ENCODE results near the gene MIF. TPM values are rescaled to one million over a fixed set of nuclear protein-coding genes. Genes with fewer than 3 reads are reported as not detected.

Gene MIF
- 1,003 TPM for polyA plus RNA-seq (2013, experiment 1 of 2)
- 1,057 TPM for polyA plus RNA-seq (2013, experiment 2 of 2)

- H3K9me3 ChIP-seq (ENCODE audit: insufficient read depth, low read depth, low read length) = peaks cover 11% of the 10 kb centered on the region; the same call in 1 of the 2 replicates
- H3K27ac ChIP-seq (ENCODE audit: low read depth, low read length) = peak within 1 kb of the TSS; percentile 100
- no peaks in the 10 kb centered on the region for H3K27me3 ChIP-seq (ENCODE audit: insufficient read depth, low read length)
- peak within 1 kb of the TSS; percentile 82 for H3K4me3 ChIP-seq (ENCODE audit: low read length)
- under 1% methylated on average over 72 of the region's 72 CpGs for WGBS
- H3K4me1 ChIP-seq (ENCODE audit: insufficient read depth, low read length) = peaks cover 24% of the 10 kb centered on the region
- H3K9ac ChIP-seq (ENCODE audit: low read depth, low read length) = peak within 1 kb of the TSS; percentile 92
- H3K36me3 ChIP-seq (ENCODE audit: insufficient read depth, low read length) = peaks cover 25% of the 10 kb centered on the region
These were observed at the start of gene MIF for GRCh38 chr22:23893945-23894709. TSS of gene MIF (plus strand) at chr22:23894383. CDS start at chr22:23894475, 92 bp downstream.

GRCh38 chr22:23844739-23845202 lies 49.4 kb upstream of the MIF start:
- H3K36me3 ChIP-seq (ENCODE audit: insufficient read depth, low read length) = no peaks in the 10 kb centered on the region
- no peak overlapping the region for H3K27ac ChIP-seq (ENCODE audit: low read depth, low read length)
- no peaks in the 10 kb centered on the region for H3K9me3 ChIP-seq (ENCODE audit: insufficient read depth, low read depth, low read length)
- H3K4me1 ChIP-seq (ENCODE audit: insufficient read depth, low read length) = peaks cover 14% of the 10 kb centered on the region
- H3K9ac ChIP-seq (ENCODE audit: low read depth, low read length) = no peak overlapping the region
- H3K27me3 ChIP-seq (ENCODE audit: insufficient read depth, low read length) = peaks cover 3% of the 10 kb centered on the region; the same call in 1 of the 2 replicates
- no peak overlapping the region for H3K4me3 ChIP-seq (ENCODE audit: low read length)
- 81% methylated on average over 8 of the region's 8 CpGs for WGBS

- H3K9me3 ChIP-seq (ENCODE audit: insufficient read depth, low read depth, low read length) = no peaks in the 10 kb centered on the region
- no peak overlapping the region for H3K27ac ChIP-seq (ENCODE audit: low read depth, low read length)
- peaks cover 14% of the 10 kb centered on the region for H3K4me1 ChIP-seq (ENCODE audit: insufficient read depth, low read length)
- peaks cover 4% of the 10 kb centered on the region; the same call in 1 of the 2 replicates for H3K27me3 ChIP-seq (ENCODE audit: insufficient read depth, low read length)
- no peak overlapping the region for H3K9ac ChIP-seq (ENCODE audit: low read depth, low read length)
- no peaks in the 10 kb centered on the region for H3K36me3 ChIP-seq (ENCODE audit: insufficient read depth, low read length)
- H3K4me3 ChIP-seq (ENCODE audit: low read length) = no peak overlapping the region
- WGBS = 76% methylated on average over 9 of the region's 9 CpGs
These were observed 48.7 kb upstream of the MIF start for GRCh38 chr22:23845265-23846080.

- Histone ChIP-seq H3K27me3 (ENCODE audit: insufficient read depth, low read length) (peaks cover 9% of the 10 kb centered on the region; the same call in 1 of the 2 replicates), H3K4me1 (ENCODE audit: insufficient read depth, low read length) (peaks cover 14% of the 10 kb centered on the region), H3K36me3 (ENCODE audit: insufficient read depth, low read length) (no peaks in the 10 kb centered on the region), H3K27ac (ENCODE audit: low read depth, low read length) (no peak overlapping the region), H3K9me3 (ENCODE audit: insufficient read depth, low read depth, low read length) (no peaks in the 10 kb centered on the region), H3K4me3 (ENCODE audit: low read length) (no peak overlapping the region), H3K9ac (ENCODE audit: low read depth, low read length) (no peak overlapping the region)
- WGBS = 82% methylated on average over 7 of the region's 7 CpGs
These were observed 48.1 kb upstream of the MIF start for GRCh38 chr22:23846081-23846469.

- no peak overlapping the region for H3K9ac ChIP-seq (ENCODE audit: low read depth, low read length)
- no peaks in the 10 kb centered on the region for H3K9me3 ChIP-seq (ENCODE audit: insufficient read depth, low read depth, low read length)
- no peak overlapping the region for H3K27ac ChIP-seq (ENCODE audit: low read depth, low read length)
- WGBS = 87% methylated on average over 18 of the region's 18 CpGs
- peaks cover 13% of the 10 kb centered on the region for H3K4me1 ChIP-seq (ENCODE audit: insufficient read depth, low read length)
- H3K27me3 ChIP-seq (ENCODE audit: insufficient read depth, low read length) = peaks cover 9% of the 10 kb centered on the region; the same call in 1 of the 2 replicates
- no peaks in the 10 kb centered on the region for H3K36me3 ChIP-seq (ENCODE audit: insufficient read depth, low read length)
- no peak overlapping the region for H3K4me3 ChIP-seq (ENCODE audit: low read length)
These were observed 46.8 kb upstream of the MIF start for GRCh38 chr22:23847310-23847920.

- Histone ChIP-seq H3K27ac (ENCODE audit: low read depth, low read length) (peak overlapping the region; percentile 45; the same call in 1 of the 2 replicates), H3K36me3 (ENCODE audit: insufficient read depth, low read length) (no peaks in the 10 kb centered on the region), H3K9me3 (ENCODE audit: insufficient read depth, low read depth, low read length) (no peaks in the 10 kb centered on the region), H3K4me3 (ENCODE audit: low read length) (no peak overlapping the region), H3K27me3 (ENCODE audit: insufficient read depth, low read length) (peaks cover 9% of the 10 kb centered on the region; the same call in 1 of the 2 replicates), H3K9ac (ENCODE audit: low read depth, low read length) (no peak overlapping the region), H3K4me1 (ENCODE audit: insufficient read depth, low read length) (peaks cover 10% of the 10 kb centered on the region)
- WGBS = 52% methylated on average over 24 of the region's 24 CpGs
These were observed 46.0 kb upstream of the MIF start for GRCh38 chr22:23847991-23848864.

GRCh38 chr22:23849009-23850006 lies 44.9 kb upstream of the MIF start:
- H3K36me3 ChIP-seq (ENCODE audit: insufficient read depth, low read length) = no peaks in the 10 kb centered on the region
- H3K9me3 ChIP-seq (ENCODE audit: insufficient read depth, low read depth, low read length) = no peaks in the 10 kb centered on the region
- 29% methylated on average over 61 of the region's 62 CpGs for WGBS
- peaks cover 9% of the 10 kb centered on the region; the same call in 1 of the 2 replicates for H3K27me3 ChIP-seq (ENCODE audit: insufficient read depth, low read length)
- no peak overlapping the region for H3K27ac ChIP-seq (ENCODE audit: low read depth, low read length)
- peaks cover 10% of the 10 kb centered on the region for H3K4me1 ChIP-seq (ENCODE audit: insufficient read depth, low read length)
- no peak overlapping the region for H3K4me3 ChIP-seq (ENCODE audit: low read length)
- H3K9ac ChIP-seq (ENCODE audit: low read depth, low read length) = peak overlapping the region; percentile 43

- no peak overlapping the region for H3K9ac ChIP-seq (ENCODE audit: low read depth, low read length)
- no peaks in the 10 kb centered on the region for H3K9me3 ChIP-seq (ENCODE audit: insufficient read depth, low read depth, low read length)
- H3K4me1 ChIP-seq (ENCODE audit: insufficient read depth, low read length) = peaks cover 10% of the 10 kb centered on the region
- no peaks in the 10 kb centered on the region for H3K36me3 ChIP-seq (ENCODE audit: insufficient read depth, low read length)
- 94% methylated on average over 16 of the region's 16 CpGs for WGBS
- H3K4me3 ChIP-seq (ENCODE audit: low read length) = no peak overlapping the region
- no peak overlapping the region for H3K27ac ChIP-seq (ENCODE audit: low read depth, low read length)
- peaks cover 9% of the 10 kb centered on the region; the same call in 1 of the 2 replicates for H3K27me3 ChIP-seq (ENCODE audit: insufficient read depth, low read length)
These were observed 44.0 kb upstream of the MIF start for GRCh38 chr22:23850136-23850611.

All from HUES64 (cell line).